GM19025 (cell line): ENCODE measurements around the gene SEMA5A.

ENCODE experiments used
- ATAC-seq: cut with Tn5 transposase; IDR thresholded peaks from one replicate; pipeline ENCODE4 v1.9.1; 2021; ENCODE audit warnings: mild to moderate bottlenecking, low read depth, moderate library complexity; ENCODE audit not compliant: unreplicated experiment

Gene SEMA5A

DNA sequence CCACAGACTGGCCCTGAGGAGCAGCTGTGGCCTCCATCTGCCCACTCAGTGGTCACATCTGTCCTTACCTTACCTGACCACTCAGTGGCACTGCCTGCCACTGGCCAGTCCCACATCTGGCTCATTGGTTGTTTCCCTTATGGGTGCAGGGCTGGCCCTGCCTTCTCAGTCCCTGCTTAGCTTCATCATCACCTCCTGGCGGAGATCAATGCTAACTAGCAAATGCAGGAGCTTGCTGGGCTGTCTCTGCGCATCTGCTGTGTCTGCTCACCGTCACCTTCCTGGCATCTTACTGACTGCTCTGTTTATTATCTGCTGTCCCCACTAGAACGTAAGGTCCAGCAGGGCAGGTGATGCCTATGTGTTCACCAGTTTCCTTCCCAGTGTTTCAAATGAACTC is 356.9 kb downstream of the SEMA5A start:
- no peak for ATAC-seq

GRCh38 chr5:9188131-9188530 is 357.7 kb downstream of the SEMA5A start:
- no peak for ATAC-seq

- ATAC-seq = no peak
Observed at GRCh38 chr5:9187614-9188013, 358.3 kb downstream of the SEMA5A start.

GRCh38 chr5:9186069-9186468 is 359.8 kb downstream of the SEMA5A start:
- ATAC-seq = no peak

- ATAC-seq = no peak
Observed at GRCh38 chr5:9183992-9184391, 361.9 kb downstream of the SEMA5A start.

DNA sequence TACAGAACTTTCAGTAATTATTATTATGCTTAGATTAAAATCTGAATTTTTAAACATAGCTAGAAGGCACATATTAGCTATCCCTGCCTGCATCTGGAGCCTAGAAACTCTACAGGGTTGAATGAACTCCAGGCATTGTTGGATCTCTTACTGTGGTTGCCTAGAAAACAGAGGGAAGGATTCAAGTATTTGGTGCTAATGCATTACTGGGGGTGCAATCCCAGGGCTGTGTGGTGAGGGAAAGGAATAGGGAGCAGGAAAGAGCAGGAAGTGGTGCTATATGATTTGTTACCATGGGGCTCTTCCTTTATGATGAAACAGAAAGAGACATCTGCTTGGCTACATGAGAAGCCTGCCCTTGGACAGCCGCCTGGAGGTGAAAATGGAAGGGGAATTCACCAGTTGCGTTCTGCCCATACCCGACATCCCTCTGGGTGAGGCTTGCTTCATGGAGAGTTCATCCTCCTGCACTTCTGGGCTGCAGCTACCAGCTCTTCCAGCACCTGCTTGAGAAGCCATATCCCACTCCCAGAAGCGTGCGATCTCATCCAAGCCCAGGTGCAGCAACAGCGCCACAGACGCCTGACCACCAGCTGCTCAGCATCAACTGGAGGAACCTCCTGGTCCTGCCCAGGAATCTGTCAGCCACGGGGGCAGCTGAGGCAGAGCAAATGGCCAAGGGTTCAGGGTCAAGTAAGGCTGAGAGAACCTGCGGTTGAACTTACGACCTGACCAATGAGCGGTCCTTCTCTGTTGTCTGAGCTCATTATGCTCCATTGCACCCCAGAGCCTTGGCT is 362.8 kb downstream of the SEMA5A start:
- ATAC-seq = no peak

DNA sequence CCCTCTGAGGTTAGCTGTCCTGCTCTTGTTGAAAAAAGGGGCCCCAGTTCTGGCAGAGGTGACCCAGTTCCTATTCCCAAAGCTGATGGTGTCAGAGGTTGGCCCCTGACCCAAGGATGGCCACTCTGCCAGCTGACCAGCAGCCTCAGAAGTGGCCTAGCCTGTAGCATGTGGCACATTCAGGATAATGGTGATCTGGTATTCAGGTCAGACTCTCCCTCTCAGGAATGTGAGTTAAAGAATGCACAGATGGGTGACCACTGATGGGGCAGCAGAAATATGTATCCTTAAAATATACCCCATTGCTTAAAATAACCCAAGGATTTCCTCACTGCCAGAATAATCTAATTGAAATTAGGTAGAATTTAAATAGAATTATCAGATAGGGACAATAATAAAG is 369.2 kb downstream of the SEMA5A start:
- no peak for ATAC-seq

- ATAC-seq = no peak
Observed at GRCh38 chr5:9174446-9174845, 371.4 kb downstream of the SEMA5A start.

DNA sequence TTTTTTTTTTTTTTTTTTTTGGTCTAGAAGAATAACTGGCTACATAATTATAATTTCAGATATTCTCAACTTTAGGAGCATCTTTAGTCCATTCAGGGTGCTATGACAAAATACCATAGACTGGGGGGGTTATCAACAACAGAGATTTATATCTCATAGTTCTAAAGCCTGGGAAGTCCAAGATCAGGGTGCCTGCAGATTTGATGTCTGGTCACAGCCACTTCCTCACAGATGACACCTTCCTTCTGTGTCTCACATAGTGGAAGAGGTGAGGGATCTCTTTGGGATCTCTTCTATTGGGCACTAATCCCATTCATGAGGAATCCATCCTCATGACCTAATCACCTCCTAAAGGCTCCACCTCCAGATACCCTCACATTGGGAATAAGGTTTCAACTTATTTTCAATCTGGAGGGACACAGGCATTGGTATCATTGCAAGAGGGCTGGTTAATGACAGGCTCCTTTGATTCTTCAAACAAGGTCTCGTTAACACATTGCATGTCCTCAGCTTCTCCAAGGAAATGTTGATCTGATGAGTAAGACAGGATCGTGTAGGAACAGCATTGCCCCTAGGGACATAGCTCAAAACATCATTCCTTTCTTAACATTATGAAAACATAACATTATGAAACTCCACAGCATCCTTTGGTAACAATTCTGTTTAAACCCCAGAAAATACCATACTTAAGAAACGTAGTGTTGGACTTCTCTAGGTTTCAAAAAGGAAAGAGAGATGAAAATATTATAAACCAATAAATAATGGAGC is 372.4 kb downstream of the SEMA5A start:
- ATAC-seq = no peak

DNA sequence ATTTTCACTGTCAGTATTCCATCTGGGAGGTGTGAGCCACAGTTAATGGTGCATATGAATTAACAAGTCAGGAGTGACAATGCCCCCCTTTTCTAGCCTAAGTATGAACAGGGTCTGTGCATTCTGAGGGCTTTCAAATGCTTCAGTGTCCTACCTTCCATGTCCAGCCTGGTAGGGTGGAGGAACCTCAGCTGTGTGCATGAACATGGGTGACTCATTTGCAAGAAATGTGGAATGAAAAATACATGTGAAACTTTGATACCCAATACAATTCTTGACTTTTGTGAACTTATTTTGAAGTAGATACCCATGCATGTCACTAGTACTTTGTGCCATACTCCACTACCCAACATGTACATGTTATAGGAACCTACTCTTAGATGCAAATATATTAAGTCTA is 375.8 kb downstream of the SEMA5A start:
- ATAC-seq = no peak

- no peak for ATAC-seq
Observed at GRCh38 chr5:9169557-9169902, 376.3 kb downstream of the SEMA5A start.

DNA sequence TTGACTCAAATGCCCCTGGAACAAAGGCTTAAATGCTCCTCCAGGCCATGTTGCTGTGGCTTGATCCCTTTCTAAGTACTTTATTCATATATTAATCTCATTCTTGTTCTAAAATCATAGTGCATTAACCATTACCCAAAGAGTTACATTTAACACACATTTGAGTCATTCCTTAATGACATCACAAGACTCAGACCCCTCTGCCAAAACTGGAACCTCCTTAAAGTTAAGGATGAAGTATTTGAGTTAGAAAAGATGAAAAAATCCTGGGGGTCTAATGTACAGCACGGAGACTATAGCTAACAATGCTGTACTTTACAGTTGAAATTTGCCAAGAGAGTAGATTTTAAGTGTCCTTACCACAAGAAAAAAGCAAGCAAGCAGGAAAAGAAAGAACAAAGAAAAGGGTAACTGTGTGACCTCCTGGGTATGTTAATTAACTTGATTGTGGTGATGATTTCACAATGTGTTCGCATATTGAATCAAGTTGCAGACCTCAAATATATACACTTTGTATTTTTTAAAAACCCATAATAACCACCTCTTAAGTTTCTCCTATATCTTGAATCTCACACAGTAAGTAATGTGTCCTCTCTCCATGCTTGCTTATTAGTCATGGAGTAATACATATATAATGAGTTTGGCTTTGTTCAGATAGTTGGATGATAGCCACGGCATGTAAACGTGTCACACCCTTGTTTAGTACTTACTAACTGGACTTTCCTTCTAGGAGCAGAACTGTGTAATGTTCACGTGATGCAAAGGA is 376.9 kb downstream of the SEMA5A start:
- no peak for ATAC-seq

DNA sequence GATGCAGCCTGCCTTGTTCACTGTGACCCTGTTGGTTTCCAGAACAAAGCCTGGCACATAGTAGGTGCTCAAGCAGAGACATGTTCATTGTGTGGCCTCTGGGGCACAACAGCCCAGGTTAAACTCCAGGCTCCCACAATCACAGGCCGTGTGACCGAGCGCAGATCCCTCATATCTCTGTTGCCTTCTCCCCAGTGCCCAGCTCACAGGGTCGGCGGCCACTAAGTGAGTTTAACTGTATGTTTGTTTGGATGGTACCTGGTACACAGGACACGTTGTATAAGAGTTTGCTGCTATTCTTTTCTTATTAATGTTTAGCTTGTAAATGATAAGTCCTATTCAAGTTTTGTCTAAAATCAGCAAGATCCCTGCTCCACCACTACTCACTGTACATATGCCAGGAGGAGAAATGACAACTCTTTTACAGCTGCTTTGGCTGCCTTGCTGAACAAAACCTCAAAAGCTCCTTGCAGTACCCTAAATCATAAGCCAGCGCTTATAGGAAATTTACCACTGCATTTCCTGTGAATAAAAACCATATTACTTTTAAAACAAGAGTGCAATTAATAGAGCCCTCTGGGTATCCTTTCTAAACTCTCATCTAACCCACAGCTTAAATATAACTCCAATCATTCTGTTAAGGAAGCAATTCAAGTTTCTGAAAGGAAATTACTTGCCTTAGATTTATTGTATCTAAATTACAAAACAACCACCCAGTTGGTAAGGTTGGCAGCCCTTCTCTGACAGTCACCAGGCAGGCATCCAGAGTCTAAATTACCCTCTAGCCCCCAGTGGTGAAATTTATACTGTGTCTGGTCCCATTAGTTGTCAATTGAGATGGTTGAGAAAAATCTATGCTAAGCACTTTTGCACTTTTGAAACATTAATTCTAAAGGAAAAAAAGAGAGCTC is 379.4 kb downstream of the SEMA5A start:
- no peak for ATAC-seq

DNA sequence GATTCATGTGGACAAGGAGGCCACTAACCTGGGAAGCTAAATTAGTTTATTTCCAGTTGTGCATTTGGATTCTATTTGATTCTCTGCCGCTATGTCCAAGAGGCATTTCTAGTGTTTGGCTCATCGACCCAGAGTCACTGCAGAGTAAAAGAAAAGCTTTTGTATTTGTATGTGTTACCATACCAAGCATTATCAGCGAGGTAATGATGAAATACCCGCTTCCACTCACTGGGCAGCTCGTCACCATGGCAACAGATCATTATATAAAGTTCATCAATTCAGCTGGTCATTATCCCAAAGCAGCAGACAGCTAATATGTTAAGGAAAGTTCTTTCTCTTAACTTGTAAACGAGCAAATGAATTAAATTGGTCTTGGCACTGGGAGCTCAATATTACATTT is 380.3 kb downstream of the SEMA5A start:
- ATAC-seq = no peak

- ATAC-seq = no peak
Observed at GRCh38 chr5:9160747-9161146, 385.1 kb downstream of the SEMA5A start.

GRCh38 chr5:9157811-9158210 is 388.1 kb downstream of the SEMA5A start:
- no peak for ATAC-seq

DNA sequence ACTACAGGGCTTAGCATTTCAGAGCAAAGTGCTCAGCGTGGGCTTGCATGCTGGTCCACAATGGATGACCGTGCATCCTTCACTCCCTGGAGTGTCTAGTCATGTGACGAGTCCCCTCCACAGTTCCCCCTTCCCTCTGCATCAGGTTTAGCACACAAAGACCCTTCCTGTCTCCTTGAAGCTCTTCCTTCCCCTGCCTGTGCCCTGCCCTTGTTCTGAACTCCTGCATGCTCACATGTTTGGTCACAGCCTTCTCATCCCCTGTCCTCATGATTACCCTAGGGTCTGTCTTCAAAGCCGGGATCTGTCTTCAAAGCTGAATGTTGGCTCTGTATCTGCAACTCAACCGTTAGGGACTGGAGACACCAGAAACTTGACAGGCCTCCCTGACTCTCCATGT is 388.9 kb downstream of the SEMA5A start:
- no peak for ATAC-seq

- ATAC-seq = no peak
Observed at GRCh38 chr5:9156282-9156681, 389.6 kb downstream of the SEMA5A start.

DNA sequence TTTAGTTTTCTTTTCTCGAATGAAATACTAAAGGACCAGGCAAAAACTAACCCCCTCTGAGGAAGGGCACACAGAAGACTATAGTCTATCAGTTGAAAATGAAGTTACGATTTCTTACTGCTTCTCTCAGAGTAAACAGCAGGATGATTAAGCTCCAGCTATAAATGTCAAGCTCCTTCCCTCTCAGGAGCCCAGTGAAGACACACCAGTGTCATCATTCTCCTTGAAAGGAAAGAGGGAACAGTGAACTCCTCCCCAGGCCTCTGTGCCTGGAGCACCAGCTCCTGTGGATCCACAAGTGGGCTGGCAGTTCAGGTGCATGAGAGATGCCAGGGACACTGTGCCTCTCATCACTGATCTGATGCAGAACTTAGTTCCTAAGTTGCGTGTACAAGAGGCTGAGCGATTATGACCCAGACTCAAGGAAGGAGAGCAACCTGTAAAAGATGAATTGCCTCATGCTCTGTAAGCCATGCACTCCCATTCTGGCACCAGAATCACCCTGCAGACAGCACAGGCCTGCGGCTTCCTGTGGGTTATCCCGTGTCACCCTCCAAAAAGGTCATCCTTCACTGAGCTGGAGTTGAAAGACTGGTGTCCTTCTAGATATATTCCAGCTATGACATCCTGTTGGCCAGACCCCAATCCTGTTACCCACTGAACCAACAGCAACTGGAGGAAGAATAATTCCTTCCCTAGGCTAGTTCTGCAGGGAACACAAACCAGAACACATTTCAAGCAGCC is 394.0 kb downstream of the SEMA5A start:
- no peak for ATAC-seq

- no peak for ATAC-seq
Observed at GRCh38 chr5:9149988-9150387, 395.9 kb downstream of the SEMA5A start.
